Measurements from ENCODE around the gene S100A9.

DNA sequence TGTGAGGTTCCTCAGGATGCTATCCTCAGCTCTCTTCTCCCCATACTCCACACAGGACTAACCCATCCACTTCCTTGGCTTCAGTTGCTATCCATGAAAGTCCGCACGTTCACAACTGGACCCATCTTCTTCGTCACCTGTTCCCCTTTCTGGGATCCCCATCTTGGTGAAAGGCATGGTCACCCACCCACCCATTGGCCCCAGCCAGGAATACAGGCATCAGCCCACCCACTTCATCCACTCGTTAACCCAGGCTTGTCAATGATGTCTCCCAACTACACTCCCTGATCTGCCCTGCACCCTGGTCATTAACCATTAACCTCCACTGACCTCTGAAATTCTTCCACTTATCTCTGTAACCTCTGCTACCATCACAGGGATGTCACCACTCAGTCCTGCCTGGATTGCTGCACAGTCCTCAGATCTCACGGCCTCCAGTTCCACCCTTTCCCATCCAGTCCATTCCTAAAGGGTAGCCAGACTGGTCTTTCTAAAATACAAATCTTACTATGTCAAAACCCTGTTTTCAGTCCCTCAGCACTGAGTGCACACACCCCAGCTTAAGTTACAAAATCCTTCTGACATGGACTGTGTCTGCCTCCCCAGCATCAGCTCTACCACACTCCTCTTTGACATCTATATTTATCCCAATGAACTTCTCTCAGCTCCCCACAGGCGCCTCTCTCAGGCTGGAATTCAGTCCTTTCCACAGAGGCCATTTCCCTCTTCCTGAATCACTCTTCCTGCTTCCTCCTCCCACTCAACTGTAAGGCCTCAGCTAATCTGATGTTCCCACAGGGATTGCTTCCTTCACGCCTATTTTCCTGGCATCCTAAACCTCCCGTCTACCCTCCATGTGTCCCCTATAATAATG lies 19.4 kb upstream of the S100A9 start:
- TF ChIP-seq, protein P1, sequence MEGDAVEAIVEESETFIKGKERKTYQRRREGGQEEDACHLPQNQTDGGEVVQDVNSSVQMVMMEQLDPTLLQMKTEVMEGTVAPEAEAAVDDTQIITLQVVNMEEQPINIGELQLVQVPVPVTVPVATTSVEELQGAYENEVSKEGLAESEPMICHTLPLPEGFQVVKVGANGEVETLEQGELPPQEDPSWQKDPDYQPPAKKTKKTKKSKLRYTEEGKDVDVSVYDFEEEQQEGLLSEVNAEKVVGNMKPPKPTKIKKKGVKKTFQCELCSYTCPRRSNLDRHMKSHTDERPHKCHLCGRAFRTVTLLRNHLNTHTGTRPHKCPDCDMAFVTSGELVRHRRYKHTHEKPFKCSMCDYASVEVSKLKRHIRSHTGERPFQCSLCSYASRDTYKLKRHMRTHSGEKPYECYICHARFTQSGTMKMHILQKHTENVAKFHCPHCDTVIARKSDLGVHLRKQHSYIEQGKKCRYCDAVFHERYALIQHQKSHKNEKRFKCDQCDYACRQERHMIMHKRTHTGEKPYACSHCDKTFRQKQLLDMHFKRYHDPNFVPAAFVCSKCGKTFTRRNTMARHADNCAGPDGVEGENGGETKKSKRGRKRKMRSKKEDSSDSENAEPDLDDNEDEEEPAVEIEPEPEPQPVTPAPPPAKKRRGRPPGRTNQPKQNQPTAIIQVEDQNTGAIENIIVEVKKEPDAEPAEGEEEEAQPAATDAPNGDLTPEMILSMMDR (IDR thresholded peaks at IDR 0.05), result no peak
- TF ChIP-seq POLR2A (IDR thresholded peaks at IDR 0.05), result no peak
